HEK293T (cell line): ENCODE data around the gene TIMMDC1.

Source experiments
- ARNT ChIP-seq: fragments of 450-650 bp; IDR thresholded peaks from 2 replicates; pipeline ENCODE4 v1.6.1; 2017; ENCODE audit warnings: mild to moderate bottlenecking
- BHLHE40 ChIP-seq: fragments of 450-650 bp; IDR thresholded peaks from 2 replicates; pipeline ENCODE4 v1.6.1; 2016; ENCODE audit warnings: mild to moderate bottlenecking, moderate library complexity, borderline replicate concordance
- CTBP1 ChIP-seq: fragments of 450-650 bp; IDR thresholded peaks from 2 replicates; pipeline ENCODE4 v1.6.1; 2016; ENCODE audit warnings: borderline replicate concordance
- FOXA1 ChIP-seq: fragments of 450-650 bp; IDR thresholded peaks from 2 replicates; pipeline ENCODE4 v1.6.1; 2016; ENCODE audit warnings: mild to moderate bottlenecking
- FOXK2 ChIP-seq: fragments of 450-650 bp; IDR thresholded peaks from 2 replicates; pipeline ENCODE4 v1.6.1; 2016; ENCODE audit warnings: mild to moderate bottlenecking
- FOXM1 ChIP-seq: fragments of 450-650 bp; IDR thresholded peaks from 2 replicates; pipeline ENCODE4 v1.6.1; 2017; ENCODE audit warnings: mild to moderate bottlenecking, borderline replicate concordance
- HDGF ChIP-seq: fragments of 450-650 bp; IDR thresholded peaks from 2 replicates; pipeline ENCODE4 v1.6.1; 2017; ENCODE audit warnings: antibody characterized with exemption, borderline replicate concordance
- L3MBTL2 ChIP-seq: fragments of 450-650 bp; conservative IDR thresholded peaks from 2 replicates; pipeline ENCODE4 v1.6.1; 2016; ENCODE audit warnings: mild to moderate bottlenecking
- NFRKB ChIP-seq: fragments of 450-650 bp; IDR thresholded peaks from 2 replicates; pipeline ENCODE4 v1.6.1; 2016; ENCODE audit warnings: mild to moderate bottlenecking, moderate library complexity
- SP1 ChIP-seq: fragments of 450-650 bp; IDR thresholded peaks from 2 replicates; pipeline ENCODE4 v1.6.1; 2017
- SUZ12 ChIP-seq: fragments of 450-650 bp; IDR thresholded peaks from 2 replicates; pipeline ENCODE4 v1.6.1; 2016; ENCODE audit warnings: mild to moderate bottlenecking
- TARDBP ChIP-seq: fragments of 450-650 bp; IDR thresholded peaks from 2 replicates; pipeline ENCODE4 v1.6.1; 2016
- ZNF384 ChIP-seq: fragments of 450-650 bp; IDR thresholded peaks from 2 replicates; pipeline ENCODE4 v1.6.1; 2016
- TF ChIP-seq, protein P1 (sequence below): fragments of 450-650 bp; IDR thresholded peaks from 2 replicates; pipeline ENCODE4 v1.6.1; 2016

DNA sequence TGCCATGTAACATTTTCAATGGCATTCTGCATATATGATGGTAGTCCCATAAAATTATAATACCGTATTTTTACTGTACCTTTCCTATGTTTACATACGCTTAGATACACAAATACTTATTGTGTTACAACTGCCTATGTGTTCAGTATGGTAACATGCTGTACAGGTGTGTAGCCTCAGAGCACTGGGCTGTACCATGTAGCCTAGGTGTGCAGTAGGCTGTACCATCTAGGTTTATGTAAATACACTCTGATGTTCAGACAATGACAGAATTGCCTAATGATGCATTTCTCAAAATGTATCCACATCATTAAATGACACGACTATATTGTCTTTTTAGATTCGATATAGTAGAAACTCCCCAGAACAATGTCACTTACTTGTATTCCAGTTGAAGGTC is 38.4 kb downstream of the TIMMDC1 start:
- TF ChIP-seq FOXM1 (no peak), FOXA1 (no peak), ARNT (no peak), L3MBTL2 (no peak), BHLHE40 (no peak), NFRKB (no peak), CTBP1 (no peak), SP1 (no peak), TARDBP (no peak), ZNF384 (no peak), HDGF (no peak), FOXK2 (no peak), SUZ12 (no peak)
- TF ChIP-seq, protein P1, sequence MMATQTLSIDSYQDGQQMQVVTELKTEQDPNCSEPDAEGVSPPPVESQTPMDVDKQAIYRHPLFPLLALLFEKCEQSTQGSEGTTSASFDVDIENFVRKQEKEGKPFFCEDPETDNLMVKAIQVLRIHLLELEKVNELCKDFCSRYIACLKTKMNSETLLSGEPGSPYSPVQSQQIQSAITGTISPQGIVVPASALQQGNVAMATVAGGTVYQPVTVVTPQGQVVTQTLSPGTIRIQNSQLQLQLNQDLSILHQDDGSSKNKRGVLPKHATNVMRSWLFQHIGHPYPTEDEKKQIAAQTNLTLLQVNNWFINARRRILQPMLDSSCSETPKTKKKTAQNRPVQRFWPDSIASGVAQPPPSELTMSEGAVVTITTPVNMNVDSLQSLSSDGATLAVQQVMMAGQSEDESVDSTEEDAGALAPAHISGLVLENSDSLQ: no peak
